Esophagus muscularis mucosa (tissue), 3 donors: ENCODE measurements around the gene CKAP2L.

Source experiments
- POLR2A ChIP-seq: fragments of 450-650 bp; IDR thresholded peaks from one replicate; pipeline ENCODE4 v1.6.1; 2017; ENCODE audit warnings: antibody characterized with exemption, moderate library complexity, mild to moderate bottlenecking, low read depth
- POLR2AphosphoS5 ChIP-seq, 2 donors: sonication (generic); formaldehyde crosslinking; IDR thresholded peaks; one replicate each; pipeline ENCODE4 v1.6.1; 2017; ENCODE audit warnings: antibody characterized with exemption in 2 of 2
- TF ChIP-seq, protein P1 (sequence below), 3 experiments: fragments of 200-600 bp in 2 of 3; fragments of 450-650 bp in 1 of 3; sonication (generic) in 2 of 3; IDR thresholded peaks; one replicate each; pipeline ENCODE4 v1.5.1; 2017 to 2019; ENCODE audit warnings: antibody characterized with exemption in 3 of 3, mild to moderate bottlenecking in 2 of 3, moderate library complexity in 1 of 3

- TF ChIP-seq POLR2A (no peak), POLR2AphosphoS5 (IDR thresholded peaks at IDR 0.05) (no peak)
- TF ChIP-seq, protein P1, sequence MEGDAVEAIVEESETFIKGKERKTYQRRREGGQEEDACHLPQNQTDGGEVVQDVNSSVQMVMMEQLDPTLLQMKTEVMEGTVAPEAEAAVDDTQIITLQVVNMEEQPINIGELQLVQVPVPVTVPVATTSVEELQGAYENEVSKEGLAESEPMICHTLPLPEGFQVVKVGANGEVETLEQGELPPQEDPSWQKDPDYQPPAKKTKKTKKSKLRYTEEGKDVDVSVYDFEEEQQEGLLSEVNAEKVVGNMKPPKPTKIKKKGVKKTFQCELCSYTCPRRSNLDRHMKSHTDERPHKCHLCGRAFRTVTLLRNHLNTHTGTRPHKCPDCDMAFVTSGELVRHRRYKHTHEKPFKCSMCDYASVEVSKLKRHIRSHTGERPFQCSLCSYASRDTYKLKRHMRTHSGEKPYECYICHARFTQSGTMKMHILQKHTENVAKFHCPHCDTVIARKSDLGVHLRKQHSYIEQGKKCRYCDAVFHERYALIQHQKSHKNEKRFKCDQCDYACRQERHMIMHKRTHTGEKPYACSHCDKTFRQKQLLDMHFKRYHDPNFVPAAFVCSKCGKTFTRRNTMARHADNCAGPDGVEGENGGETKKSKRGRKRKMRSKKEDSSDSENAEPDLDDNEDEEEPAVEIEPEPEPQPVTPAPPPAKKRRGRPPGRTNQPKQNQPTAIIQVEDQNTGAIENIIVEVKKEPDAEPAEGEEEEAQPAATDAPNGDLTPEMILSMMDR (IDR thresholded peaks at IDR 0.05) = no peak
Observed at GRCh38 chr2:112791019-112791418, 26.6 kb upstream of the CKAP2L start.
